NCI-H524 treated with DMSO at 0.1 percent for 48 hours (cell line): Measurements from ENCODE around the gene IRX3.
"Not testable (repeated sequence)": the region's sequence is repeated elsewhere in the genome, so short reads cannot be mapped to it uniquely, and the experiment has no call there.

Source experiments
- DNase-seq: peaks from one replicate; lab custom pipeline; 2025; lab: John Stamatoyannopoulos, UW

The IRX3 gene

DNA sequence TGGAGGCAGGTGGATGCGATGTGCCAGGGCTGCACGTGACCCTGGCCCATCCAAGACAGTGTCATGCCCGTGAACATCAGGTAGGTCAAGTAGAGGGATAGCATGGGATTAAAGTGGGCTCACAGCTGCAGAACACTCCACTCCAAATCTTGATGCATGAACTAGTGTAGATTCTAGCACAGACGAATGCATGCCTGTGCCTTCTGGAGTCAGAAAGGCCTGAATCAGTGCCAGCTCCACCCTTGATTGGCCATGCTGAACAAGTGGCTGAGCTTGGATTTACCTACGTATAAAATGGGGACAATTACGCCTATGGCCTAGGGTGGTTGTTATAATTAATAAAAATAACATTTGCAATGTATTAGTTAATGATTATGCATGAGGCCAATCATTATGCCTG, 10.6 kb downstream of the IRX3 start:
- DNase-seq = no peak

DNA sequence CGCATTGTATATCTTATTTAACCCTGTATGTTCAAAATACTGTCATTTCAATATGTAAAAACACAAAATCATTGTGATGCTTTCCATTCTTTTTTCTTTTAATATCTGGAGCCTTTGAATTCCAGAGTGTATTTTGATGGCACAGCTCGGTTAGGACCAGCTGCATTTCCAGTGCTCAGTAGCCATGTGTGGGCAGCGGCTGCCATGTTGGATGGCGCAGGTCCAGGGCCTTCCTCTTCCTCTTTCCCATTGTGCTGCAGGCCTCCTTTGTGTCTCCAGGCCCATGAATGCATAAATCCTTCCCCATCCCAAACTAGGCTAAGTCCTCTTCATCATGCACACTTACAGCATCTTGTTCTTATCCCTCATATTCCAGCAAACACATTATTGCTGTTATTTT, 13.0 kb downstream of the IRX3 start:
- DNase-seq = no peak

DNA sequence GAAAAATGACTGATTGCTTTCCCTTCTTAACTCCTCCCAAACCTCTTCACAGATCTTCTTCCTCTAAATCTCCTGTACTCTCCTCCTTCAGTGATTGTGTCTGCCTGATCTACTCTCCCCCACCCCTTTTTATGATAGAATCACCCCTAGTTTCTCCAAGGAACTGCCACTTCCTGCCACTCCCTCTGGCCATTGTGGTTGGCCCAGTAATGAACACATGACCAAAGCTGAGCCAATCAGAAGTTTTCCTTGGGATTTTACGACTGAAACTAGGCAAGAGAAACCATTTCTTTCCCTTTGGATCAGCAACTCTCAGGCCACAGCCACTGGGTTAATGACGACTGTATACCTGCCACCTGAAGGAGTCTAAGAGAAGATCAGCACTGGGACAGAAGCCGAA, 15.9 kb downstream of the IRX3 start:
- DNase-seq = no peak

DNA sequence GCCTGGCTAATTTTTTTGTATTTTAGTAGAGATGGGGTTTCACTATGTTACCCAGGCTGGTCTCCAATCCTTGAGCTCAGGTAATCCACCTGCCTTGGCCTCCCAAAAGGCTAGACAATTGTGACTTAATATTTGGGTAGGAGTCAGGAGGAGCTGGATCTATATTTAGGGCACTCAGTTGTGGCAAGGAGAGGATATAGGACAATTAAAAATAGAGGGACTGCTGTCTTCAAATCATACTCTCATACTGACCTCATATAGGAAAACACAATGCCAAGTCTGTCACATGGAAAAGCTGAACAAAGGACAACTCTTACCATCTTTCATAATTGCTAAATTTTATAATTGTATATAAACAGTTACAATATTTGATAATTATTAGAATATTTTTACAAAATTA, 17.1 kb downstream of the IRX3 start:
- DNase-seq = no peak

DNA sequence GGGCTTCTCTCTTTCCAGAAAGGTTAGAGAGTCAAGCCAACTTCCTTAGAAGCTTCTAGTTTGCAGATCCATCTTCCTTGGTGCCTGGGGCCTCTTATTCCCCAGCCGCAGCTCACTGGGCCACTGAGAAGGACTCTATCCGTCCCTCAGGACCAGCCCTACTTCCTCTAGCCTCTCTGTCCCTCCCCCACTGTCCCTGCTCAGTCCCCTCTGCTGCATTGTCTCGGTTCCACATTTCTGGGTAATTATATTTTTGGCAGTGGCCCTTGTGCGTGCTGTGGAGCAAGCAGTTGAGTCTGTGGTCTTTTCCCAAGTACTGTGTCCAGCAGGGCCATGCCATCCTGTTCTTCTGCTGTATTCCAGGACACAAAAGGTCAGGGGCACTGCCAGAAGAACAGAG, 17.8 kb downstream of the IRX3 start:
- DNase-seq = no peak

DNA sequence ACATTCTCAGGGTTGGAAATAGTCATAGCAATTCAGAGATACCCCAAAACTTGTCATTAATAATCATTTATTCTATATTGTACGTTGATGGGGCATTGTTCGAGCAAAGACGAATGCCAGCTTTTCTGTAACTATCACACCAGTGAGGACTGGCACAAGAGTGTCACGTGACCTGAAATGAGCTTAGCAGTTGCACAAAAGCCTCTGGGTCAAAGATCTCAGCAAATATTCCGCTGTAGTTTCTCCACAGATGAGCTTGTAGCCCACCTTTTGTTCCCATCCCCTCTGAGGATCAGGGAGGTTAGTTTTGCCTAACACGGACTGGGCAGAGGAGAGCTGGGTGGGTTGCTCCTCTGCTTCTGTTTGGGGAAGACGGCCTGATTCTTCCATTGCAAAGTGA, 18.2 kb downstream of the IRX3 start:
- no peak for DNase-seq

DNA sequence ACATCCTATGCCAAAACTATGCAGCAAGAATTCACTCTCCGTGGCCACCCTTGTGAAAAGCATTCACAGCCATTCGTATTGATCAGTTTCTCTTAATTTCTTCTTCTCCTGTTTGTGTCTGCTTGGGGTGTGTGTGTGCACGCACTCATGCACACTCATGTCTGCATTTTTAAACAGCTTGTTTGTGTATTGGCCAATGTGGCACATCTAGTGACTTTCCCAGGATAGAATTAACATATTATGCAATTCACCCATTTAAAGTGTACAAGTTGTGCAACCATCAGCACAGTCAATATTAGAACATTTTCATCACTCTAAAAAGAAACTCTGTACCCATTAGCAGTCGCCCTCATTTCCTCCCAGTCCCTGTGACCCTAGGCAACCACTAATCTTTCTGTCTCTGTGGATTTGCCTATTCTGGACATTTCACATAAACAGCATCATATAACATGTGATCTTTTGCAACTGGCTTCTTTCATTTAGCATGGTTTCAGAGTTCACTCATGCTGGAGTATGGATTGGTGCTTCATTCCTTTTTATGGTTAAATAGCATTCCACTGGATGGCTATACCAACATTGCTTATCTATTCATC, 20.1 kb downstream of the IRX3 start:
- DNase-seq = no peak

DNA sequence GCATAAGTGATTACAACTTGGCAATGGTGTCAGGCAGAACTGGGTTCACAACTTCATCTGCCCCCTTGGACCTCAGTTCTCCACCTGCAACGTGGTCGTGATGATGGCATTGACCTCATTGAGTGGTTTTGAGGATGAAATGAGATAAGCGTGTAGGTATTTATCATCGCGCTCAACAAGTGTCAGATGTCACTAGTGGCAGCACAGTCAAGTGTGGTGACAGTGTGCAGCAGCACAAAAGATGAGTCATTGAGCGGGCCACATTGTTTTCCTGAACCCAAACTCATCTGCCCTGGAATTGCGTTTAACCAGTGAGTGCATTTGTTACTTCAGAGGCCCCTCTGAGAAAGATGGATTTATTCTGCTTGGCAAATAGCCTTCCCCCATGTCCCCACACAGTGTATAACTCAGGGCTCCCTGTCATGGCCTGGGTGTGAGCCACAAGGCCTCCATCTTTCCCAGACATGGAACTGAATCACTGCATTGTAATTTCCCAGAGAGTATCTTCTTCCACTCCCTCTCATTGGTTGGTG, 20.9 kb downstream of the IRX3 start:
- no peak for DNase-seq

DNA sequence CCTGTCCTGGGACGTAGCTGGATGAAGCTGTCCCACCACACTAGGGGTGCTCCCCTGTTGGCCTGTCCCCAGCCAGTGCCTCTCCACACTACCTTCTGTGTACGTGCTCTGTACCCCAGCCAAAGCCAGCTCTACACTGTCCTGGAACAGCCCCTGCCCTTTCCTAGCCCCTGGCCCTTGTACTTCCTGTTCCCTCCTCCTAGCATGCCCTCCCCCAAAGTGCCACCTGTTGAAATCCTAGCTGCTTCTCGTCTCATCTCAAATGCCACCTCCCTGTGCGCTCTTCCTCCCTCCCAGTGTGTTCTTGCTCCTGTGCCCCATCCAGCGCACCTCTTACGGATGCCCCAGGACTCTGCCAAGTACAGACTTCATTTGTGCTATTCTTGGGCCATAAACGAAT, 33.5 kb downstream of the IRX3 start:
- no peak for DNase-seq

DNA sequence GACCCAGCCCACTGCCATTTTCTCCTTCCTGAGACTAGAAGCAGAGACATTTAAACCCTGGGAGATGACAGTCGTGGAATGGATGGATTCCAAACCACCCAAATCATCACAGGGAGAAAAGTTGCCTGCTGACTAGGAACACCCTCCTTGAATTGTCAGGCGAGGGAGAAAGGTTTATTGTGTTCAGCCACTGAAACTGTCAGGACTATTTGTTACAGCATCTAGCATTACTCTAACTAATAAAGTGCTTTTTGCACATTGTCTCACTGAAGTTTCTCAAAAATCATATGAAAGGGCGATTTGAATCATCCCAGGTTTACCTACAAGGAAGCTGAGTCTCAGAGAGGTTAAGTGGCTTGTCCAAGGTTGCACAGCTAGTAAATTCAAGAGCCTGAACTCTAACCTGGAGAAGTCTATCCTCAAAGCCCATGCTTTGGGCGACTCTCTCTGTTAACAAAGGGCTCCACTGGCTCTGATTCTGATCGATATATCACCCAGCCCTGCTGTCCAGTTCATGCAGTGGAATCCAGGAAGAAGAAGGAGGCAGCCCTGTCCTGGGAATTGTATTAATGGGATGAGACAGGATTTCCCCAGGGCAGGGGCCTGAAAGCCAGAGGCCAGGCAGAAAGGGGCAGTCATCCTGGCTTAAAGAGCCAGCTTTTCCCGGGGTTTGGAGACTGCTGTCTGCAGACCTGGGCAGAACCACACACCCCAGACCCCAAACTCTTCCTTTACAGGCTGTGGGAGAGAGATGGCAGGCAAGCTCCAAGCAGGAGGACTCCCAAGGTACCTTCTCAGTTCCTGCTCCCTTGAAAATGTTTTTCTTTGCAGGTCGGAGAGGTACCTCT, 37.5 kb downstream of the IRX3 start:
- no peak for DNase-seq

DNA sequence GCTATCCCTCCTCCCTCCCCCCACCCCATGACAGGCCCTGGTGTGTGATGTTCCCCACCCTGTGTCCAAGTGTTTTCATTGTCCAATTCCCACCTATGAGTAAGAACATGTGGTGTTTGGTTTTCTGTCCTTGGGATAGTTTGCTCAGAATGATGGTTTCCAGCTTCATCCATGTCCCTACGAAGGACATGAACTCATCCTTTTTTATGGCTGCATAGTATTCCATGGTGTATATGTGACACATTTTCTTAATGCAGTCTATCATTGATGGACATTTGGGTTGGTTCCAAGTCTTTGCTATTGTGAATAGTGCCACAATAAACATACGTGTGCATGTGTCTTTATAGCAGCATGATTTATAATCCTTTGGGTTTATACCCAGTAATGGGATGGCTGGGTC, 38.9 kb downstream of the IRX3 start:
- not testable (repeated sequence) for DNase-seq

DNA sequence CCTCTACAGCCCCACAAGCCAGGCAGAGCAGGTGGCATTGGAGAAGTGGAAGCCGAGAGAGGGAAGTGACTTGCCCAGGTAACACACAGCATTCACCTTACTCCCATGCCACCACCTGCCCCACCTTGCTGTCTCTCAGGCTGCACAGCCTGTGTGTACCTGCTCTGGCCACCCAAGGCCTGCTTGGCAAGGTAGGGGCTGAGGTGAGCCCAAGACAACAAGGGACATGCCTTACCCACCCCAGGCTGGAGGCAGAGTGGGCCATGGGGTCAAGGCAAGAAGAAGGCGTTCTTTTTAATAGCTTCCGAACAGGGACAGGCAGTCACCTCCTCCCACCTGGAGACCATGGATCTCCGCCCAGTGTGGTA, 40.1 kb downstream of the IRX3 start:
- no peak for DNase-seq

DNA sequence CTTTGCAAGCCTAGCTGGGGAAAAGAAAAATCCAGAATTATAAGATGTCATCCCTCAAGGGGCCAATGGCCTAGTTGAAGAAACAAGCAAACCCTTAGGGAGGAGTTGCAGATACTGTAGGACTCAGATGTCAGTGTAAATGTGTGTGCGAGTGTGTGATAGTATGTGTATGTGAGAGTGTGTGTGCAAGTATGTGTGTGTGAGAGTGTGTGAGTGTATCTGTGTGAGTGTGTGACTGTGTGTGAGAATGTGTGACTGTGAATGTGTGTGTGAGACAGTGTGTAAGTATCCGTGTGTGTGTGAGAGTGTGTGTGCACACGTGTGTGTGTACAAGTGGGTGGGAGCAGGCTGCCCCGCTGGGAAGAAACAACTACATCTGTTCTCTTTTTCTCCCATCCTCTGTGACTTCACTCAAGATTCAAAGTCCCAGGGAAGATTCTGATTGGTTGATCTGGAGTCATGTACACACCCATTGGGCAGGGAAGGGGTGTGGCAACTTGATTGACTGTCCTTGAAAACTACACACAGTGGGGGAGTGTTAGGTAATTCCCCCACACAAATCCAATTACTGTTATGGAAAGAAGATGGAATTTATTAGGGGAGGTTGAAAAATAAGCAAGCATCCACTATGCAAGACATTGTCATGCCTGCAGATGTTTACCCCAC, 40.7 kb downstream of the IRX3 start:
- no peak for DNase-seq

DNA sequence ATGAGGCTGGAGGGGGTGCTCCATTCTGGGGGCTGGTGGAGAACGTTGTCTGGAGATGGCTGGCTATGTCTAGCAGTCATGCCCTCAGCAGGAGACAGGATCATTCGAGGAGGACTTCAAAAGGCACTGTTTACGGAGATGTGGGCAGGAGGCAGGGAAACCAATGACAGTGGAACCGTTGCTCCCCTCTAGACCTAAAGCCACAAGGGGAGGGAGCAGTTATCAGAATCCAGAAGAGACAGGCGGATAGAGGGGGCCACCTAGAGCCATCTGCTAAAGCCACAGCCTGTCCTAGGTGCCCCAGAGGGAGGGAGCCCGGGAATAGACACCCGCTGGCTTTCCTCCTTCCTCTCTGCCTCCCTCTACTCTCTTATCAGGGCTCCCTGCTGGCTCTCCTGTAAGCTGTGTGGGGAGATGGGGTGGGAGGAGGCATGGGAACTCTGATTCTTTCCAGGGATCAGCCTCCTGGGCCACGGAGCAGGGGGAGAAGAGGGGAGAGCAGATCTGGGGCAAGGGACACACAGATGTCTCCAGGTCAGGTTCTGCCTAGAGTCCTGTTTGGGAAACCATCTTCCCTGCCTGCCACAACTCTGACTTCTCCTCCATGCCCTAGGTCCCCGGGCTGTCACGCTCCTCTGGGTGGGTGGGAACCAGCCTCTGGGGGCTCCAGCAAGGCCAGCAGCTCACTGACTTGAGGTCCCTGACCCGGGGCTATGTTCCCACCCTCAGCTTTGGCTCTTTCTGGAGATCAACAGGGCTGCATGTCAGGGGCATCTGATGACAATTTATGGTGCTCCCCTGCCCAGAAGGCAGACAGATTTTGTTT, 42.3 kb downstream of the IRX3 start:
- no peak for DNase-seq

DNA sequence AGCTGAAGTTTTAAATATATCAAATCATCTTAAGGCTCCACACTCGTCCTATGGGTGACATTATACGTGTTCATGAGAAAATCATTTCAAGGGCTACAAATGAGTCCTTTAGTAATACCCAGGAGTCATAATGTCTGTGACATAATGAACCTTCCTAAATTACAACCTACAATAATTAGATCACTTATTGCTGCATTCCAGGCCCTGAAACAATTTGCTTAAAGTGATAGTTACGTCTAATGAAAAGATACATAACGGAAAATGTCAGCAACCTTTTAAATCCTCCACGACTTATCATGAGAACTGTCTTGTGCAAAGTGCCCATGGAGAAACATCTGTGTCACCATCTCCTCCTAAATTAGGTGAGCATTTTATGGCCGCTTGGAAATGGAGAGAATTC, 43.4 kb downstream of the IRX3 start:
- DNase-seq = no peak

DNA sequence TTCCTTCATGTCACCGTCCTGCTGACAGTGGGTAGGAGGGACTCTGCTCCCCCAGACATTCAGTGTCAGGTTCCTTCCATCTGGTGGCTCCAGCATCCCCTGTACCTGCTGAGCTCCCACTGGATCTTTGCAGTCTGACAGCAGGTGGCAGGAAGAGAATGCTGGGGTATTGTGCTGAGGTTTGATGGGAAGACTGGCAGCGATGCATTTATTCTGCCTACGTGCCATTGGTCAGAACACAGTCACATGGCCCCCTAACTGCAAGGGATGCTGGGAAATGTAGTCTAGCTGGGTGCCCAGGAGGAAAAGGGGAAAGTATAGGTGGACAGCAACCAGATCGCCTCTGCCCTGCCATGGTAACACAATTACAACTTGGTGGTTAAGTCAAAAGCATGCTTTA, 44.4 kb downstream of the IRX3 start:
- peak; percentile 20 for DNase-seq

DNA sequence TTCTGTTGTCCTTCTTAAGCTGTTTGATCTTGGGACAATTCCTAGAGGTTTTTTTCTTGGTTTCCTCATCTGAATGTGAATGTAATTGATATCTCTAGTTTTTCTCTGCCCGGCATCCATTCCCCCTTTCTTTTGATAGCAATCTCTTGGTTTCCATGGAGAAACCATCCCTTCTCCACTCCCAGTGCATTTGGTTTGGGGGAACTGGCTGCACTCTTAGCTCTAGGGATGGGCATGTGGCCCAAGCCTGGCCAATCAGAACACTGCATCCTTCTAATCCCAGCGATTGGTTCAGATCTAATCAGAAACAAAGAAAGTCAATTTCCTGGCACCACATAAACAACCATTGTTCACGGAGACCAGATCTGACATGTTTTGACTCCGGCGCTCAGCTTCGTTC, 45.1 kb downstream of the IRX3 start:
- DNase-seq = no peak

DNA sequence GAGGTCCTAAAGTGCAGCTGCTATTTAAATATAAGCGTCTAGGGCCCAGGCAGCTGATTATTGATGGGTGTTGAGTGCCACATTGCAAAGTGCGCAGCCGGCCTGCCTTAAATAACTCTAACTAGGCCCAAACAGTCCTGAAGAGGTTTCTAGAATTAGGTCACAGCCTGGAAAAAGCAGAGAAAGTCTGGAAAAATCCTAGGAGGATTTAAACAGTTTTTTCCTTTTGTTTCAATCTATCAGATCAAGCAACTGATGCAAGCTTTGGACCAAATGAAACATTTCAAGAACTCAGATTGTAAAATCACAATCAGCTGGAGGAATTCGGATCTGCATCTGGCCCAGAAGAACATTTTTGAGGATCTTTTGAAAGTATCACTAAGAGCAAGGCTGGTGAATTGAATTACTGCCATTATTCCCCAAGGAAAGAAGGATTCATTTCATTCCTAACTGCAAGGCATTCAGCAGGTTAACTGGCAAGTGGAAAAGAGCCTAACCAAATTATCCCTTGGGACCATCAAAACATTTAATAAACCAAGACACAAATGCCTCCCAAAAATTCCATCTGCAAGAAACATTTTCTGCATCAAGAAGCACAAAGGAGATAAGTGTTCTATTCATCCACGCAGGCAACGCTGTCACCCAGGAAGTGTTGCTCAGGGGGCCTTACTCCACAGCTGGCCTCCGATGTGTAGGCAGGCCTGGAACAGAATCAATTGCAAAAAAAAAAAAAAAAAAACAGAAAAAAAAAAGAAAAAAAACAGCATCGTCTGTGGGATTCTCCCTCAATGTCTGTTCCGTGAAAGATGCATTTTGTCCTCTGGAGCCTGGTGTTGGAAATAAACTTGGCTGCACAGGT, 46.1 kb downstream of the IRX3 start:
- no peak for DNase-seq

DNA sequence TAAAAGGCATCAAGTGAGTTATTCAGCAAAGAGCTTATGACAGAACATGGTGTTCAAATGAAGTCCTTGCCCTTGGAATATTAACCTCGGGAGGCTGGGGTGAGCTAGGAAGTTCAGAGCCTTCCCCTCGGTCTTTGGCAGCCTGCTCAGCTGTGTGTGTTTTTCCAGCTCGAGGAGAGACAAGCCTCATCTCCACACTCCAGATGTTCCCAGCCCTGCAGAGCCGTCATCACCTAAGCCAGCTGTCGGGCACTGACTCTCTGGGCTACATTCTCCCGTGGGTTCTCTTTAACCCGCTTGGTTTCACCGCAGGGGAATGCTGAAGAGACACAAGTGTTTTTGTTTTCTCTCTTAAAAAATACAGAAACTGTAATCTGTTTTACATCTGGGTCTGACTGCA, 47.1 kb downstream of the IRX3 start:
- no peak for DNase-seq

DNA sequence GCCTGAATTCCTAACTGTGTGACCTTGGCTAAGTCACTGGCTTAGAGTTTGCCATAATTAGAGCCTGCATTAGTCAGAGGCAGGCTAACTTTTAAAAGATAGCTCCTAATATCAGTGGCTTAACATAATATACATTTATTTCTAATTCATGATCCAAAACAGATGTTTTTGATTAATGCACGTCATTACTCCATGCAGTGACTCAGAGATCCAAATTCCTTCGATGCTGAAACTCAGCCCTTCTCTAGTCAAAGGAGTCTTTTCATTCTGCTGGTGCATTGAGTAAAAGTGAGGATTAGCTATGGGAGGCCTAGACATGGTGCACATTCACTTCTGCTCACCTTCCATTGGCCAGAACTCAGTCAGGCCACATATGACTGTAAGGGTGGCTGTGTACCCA, 49.8 kb downstream of the IRX3 start:
- no peak for DNase-seq

DNA sequence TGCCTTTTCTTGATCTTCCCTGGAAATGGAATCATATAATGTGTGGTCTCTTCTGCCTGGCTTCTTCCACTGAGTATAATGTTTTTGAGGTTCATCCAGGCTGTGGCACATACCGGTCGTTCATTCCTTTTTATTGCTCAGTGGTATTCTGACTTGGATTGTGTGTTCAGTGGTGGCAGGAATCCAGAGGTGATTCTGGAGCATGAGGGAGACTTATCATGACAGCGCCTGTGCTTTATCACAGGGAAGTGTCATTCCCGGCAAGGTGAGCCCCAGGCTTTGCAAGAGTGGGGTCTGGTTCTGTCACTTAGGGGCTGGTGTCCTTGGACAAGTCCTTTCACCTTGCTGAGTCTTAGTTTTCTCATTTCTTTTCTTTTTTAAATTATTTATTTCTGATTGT, 53.0 kb downstream of the IRX3 start:
- no peak for DNase-seq
